Right lung (tissue), 5 donors: ENCODE results near the gene MDGA2. TPM values are rescaled to one million over a fixed set of nuclear protein-coding genes. Genes with fewer than 3 reads are reported as not detected.
A peak's percentile ranks its signal among the peaks of the same experiment; 100 is the strongest.
"Not testable (repeated sequence)": the region's sequence is repeated elsewhere in the genome, so short reads cannot be mapped to it uniquely, and the experiment has no call there.

Source experiments
- DNase-seq, 2 donors: peaks; one replicate each; pipeline ENCODE4 v3.0.0-alpha.2; 2013
- polyA plus RNA-seq, 5 donors: library from polyadenylated mRNA; unstranded; fragments of 120-200 nt; gene quantifications; one replicate each; pipeline versions ENCODE4 v1.2.1 to v1.2.3, GENCODE V29; 2013; ENCODE audit warnings: inconsistent platforms in 1 of 5, low replicate concordance in 1 of 5; ENCODE audit not compliant: insufficient read length in 5 of 5, insufficient read depth in 1 of 5

The MDGA2 gene
- polyA plus RNA-seq, 5 donors, result 0.16 to 0.54 (median 0.37) TPM

GRCh38 chr14:47332106-47332505, 343.3 kb downstream of the MDGA2 start:
- peak in 1 of 2 donors; percentile 16 for DNase-seq

DNA sequence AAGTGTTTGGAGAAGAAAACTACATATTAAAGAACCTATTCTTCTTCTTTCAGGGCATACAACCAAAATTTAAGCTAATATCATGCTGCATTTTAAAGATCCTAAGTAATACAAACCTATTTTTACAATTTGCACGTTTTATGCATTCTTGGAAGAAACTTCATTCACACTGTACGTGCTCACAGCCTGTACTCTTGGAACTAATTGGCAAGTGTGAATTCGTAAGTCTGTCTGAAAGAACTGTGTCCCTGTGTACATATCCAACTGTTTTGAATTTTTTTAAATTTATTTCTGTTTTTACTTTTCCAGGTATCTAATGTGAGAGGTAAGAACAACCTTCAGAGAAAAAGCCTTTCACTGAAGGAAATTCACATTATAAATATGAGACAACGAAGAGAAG, 347.0 kb downstream of the MDGA2 start:
- DNase-seq, result no peak

GRCh38 chr14:47327336-47327735, 348.1 kb downstream of the MDGA2 start:
- no peak for DNase-seq

DNA sequence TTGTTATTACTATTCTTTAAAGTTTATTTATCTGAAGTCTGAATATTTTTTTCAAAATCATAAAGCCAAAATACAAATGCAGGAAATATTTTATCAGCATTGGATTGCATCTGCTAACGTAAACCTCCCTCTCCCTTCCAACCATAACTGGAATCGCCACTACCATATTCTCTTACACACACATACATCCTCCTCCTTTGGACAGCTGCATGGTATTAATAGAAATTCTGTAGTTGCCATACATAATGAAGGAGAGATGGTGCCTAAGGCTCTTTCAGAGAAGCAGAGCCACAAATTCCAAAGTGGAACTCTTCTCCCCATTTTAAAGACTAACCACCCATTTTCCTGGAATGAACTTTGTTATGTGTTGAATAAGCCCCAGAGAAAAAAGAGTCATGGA, 352.7 kb downstream of the MDGA2 start:
- no peak for DNase-seq

- no peak for DNase-seq
Observed at GRCh38 chr14:47302121-47302520, 373.3 kb downstream of the MDGA2 start.

GRCh38 chr14:47300796-47301195, 374.6 kb downstream of the MDGA2 start:
- DNase-seq, result no peak

DNA sequence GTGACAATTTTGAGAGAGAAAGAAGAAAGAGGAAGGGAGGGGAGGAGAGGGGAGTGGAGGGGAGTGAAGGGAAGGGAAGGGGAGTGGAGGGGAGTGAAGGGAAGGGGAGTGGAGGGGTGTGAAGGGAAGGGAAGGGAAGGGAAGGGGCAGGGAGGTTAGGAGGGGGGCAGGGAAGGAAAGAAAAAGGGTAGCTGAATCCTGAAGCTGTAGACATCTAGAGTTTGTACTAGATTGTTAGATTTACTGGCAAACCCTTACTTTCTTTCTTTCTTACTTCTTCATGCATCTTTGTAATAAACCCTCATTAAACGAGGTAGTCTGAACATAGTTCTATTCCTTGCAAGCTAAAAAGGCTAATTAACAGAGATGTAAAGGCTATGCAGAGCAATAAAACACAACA, 378.0 kb downstream of the MDGA2 start:
- no peak for DNase-seq

GRCh38 chr14:47284283-47284682, 391.1 kb downstream of the MDGA2 start:
- no peak for DNase-seq

DNA sequence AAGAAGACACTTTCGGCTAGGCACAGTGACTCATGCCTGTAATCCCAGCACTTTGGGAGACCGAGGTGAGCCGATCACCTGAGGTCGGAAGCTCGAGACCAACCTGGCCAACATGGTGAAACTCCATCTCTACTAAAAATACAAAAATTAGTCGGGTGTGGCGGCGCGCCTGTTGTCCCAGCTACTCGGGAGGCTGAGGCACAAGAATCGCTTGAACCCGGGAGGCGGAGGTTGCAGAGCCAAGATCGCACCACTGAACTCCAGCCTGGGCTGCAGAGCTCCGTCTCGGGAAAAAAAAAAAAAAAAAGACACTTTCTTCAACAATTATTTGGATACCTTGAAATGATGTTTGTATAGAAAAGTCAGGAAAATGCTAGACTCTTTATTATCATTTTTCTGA, 393.6 kb downstream of the MDGA2 start:
- DNase-seq, result not testable (repeated sequence)

GRCh38 chr14:47278233-47278842, 397.1 kb downstream of the MDGA2 start:
- peak in 1 of 2 donors; percentile 6 for DNase-seq

DNA sequence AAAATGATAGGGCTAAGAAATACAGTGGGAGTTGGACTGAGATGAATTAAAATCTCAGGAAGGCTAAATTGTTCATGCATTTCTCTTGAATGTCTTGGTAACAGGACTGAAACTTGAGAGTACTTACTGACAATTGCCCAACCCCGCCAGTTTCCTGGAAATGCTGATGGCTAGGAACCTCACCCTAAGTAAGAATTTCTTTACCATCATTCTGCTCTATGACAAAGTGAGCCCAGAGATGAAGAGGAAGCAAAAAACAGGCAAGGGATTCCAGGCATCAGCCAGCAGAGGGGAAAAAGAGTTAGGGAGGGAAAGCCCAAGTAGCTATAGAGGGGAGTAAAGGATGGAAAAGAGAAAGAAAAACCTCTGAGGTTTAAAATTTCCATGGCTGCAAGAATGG, 397.7 kb downstream of the MDGA2 start:
- DNase-seq, result no peak

- DNase-seq, result no peak
Observed at GRCh38 chr14:47276931-47277330, 398.5 kb downstream of the MDGA2 start.

- no peak for DNase-seq
Observed at GRCh38 chr14:47273939-47274338, 401.5 kb downstream of the MDGA2 start.

DNA sequence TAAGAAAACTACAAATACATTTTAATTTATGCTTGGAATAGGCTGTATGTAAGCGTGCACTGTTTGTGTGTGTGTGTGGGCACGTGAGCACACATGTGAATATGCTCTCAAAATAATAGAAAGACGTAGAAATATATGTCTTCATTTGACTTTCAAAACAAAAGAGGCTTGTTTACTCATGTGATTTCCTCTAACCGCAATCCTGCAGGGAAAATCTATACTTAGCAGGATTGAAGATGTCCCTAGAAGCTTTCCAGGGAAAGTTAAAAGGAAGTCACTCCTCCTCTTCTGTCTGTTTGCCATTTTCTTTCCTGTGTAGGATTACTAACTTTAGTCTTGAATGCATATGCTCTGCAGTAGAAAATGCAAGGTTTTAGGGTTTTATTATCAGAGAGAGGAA, 404.7 kb downstream of the MDGA2 start:
- no peak for DNase-seq

DNA sequence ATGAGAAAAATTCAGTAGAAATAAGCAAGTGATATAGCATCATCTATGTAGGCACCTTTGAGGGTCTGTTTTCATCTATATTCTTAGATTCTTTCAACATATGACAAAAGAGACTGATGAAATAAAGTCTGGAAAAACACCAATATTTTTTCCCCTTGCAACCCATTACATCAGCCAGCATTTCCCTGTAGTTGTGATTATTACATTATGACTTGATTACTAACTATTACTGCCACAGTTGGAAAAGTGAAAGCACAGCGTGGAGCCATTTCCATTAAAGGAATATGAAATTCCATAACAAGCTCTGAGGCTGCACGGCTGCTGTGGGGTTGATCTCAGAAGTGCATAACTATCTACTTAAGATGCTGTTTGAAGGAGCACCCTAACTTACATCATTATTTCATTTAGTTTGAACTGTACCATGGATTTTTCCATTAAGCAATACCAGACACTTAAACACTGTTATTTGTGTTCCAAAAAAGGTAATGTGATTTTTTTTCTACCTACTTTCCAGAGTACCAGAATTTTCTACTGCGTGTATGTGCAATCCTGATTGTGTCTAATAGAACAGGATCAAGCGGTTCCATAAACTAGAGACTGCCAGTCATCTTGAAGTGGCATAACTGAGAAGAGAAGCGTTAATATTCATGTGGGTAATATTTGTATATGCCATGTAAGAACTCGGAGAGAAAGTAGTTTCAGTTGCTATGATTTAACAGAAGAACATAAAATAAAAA, 405.5 kb downstream of the MDGA2 start:
- no peak for DNase-seq

DNA sequence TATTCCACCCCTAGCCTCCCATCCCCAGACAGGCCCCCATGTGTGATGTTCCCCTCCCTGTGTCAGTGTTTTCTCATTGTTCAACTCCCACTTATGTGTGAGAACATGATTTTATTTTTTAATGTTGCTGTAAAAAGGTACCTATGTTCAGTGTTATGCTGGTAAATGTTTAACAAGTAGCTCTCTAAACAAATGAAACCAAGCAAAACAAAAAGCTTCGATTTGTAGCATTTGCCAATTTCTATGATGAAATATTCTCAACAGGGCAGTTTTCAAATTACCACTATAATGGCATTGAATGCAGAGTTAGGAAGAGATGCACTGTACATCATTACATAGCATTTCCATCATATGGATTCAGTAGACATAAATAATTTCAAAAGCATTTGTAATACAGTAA, 410.6 kb downstream of the MDGA2 start:
- DNase-seq, result no peak

GRCh38 chr14:47262801-47263200, 412.6 kb downstream of the MDGA2 start:
- no peak for DNase-seq

GRCh38 chr14:47261350-47261749, 414.1 kb downstream of the MDGA2 start:
- DNase-seq, result no peak

GRCh38 chr14:47259796-47260195, 415.6 kb downstream of the MDGA2 start:
- no peak for DNase-seq

DNA sequence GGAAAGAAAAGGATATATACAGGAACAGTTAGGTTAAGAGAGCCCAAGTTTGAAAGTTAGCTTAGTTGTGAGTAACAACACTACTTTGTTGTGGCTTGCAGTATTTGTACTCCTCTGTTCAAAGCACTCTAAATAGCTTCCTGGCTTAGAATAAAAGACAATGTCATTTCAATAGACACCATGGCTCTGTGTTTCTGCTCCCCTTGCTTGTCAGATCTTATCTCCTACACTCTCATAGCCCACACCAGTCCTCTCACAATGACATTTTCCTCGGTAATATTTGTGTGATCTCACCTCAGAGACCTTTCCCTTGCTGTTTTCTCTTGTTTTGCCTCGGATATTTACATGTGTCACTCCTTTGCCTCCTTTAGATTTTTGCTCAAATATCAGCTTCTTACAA, 418.4 kb downstream of the MDGA2 start:
- no peak for DNase-seq

- DNase-seq, result no peak
Observed at GRCh38 chr14:47252802-47253201, 422.6 kb downstream of the MDGA2 start.

DNA sequence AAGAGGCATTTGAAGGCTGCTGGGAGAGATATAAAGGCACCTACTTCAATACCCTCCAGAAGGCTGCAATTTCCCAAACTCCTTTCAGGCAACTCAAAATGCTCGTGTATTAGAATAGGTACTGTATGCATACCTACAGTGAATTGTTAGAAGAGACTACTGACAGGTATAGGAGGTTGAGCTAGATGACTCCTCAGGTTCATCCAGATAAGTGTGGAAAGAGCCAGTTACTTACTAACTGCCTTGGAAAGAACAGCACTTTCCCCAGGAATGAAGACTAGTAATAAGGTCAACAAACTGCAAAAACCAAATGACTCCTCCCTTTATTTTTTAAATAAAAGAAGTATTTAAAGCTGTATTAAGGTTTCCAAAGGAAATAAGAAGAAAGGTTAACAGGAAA, 429.0 kb downstream of the MDGA2 start:
- no peak for DNase-seq

DNA sequence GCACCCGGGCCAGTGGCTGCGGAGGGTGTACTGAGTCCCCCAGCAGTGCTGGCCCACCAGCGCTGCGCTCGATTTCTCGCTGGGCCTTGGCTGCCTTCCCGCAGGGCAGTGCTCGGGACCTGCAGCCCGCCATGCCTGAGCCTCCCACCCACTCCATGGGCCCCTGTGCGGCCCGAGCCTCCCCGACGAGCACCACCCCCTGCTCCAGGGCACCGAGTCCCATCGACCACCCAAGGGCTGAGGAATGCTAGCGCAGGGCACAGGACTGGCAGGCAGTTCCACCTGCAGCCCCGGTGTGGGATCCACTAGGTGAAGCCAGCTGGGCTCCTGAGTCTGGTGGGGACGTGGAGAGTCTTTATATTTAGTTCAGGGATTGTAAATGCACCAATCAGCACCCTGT, 432.8 kb downstream of the MDGA2 start:
- not testable (repeated sequence) for DNase-seq
